GM21825 (cell line): Measurements from ENCODE around the gene ADRA2C.
"Not testable (repeated sequence)": the region's sequence is repeated elsewhere in the genome, so short reads cannot be mapped to it uniquely, and the experiment has no call there.

Source experiments
- ATAC-seq: cut with Tn5 transposase; IDR thresholded peaks from one replicate; pipeline ENCODE4 v1.9.1; 2021; ENCODE audit warnings: mild to moderate bottlenecking, moderate library complexity; ENCODE audit not compliant: unreplicated experiment

ADRA2C gene

GRCh38 chr4:3810111-3810680 is 44.0 kb downstream of the ADRA2C start:
- no peak for ATAC-seq

- no peak for ATAC-seq
Measured at GRCh38 chr4:3810796-3811485, 44.8 kb downstream of the ADRA2C start.

GRCh38 chr4:3811621-3812020 is 45.4 kb downstream of the ADRA2C start:
- no peak for ATAC-seq

GRCh38 chr4:3812211-3812934 is 46.2 kb downstream of the ADRA2C start:
- ATAC-seq = no peak

GRCh38 chr4:3813151-3814052 is 47.2 kb downstream of the ADRA2C start:
- ATAC-seq = no peak

GRCh38 chr4:3814053-3814570 is 47.9 kb downstream of the ADRA2C start:
- no peak for ATAC-seq

GRCh38 chr4:3814838-3815237 is 48.7 kb downstream of the ADRA2C start:
- ATAC-seq = not testable (repeated sequence)

GRCh38 chr4:3816256-3816825 is 50.2 kb downstream of the ADRA2C start:
- no peak for ATAC-seq

- no peak for ATAC-seq
Measured at GRCh38 chr4:3816983-3817960, 51.1 kb downstream of the ADRA2C start.
